WTC11 (cell line): ENCODE results near the gene NFATC3. TPM values are rescaled to one million over a fixed set of nuclear protein-coding genes. Genes with fewer than 3 reads are reported as not detected.

ENCODE experiments used
- ATAC-seq: fragments of 200-7000 bp; cut with Tn5 transposase; 2 replicates; pipeline ENCODE4 v1.10.0; 2021; ENCODE audit warnings: mild to moderate bottlenecking, moderate library complexity
- CTCF ChIA-PET: fragments of 300-600 bp; sonication (Branson Sonifier 250); formaldehyde crosslinking; loops from one replicate; lab custom pipeline; 2021; ENCODE audit warnings: antibody characterized with exemption; lab: Charles Lee
- POLR2A ChIA-PET: fragments of 350-600 bp; sonication (Branson Sonifier 250); formaldehyde crosslinking; loops from one replicate; lab custom pipeline; 2021; ENCODE audit warnings: antibody characterized with exemption; lab: Charles Lee
- DNase-seq: peaks from one replicate; pipeline ENCODE4 v3.0.0; 2021; ENCODE audit warnings: low spot score
- H3K27ac Mint-ChIP-seq: 2 replicates; pipeline ENCODE4 v1.8.0; 2021; ENCODE audit warnings: mixed read lengths
- H3K27me3 Mint-ChIP-seq: 2 replicates; pipeline ENCODE4 v1.8.0; 2021; ENCODE audit warnings: low read depth, mild to moderate bottlenecking, moderate library complexity, mixed read lengths
- H3K36me3 Mint-ChIP-seq: 2 replicates; pipeline ENCODE4 v1.8.0; 2021; ENCODE audit warnings: mixed read lengths
- H3K4me1 Mint-ChIP-seq: 2 replicates; pipeline ENCODE4 v1.8.0; 2022; ENCODE audit warnings: mixed read lengths
- H3K4me3 Mint-ChIP-seq: 2 replicates; pipeline ENCODE4 v1.8.0; 2021; ENCODE audit warnings: mild to moderate bottlenecking, moderate library complexity, mixed read lengths
- H3K9me3 Mint-ChIP-seq: 2 replicates; pipeline ENCODE4 v1.8.0; 2021; ENCODE audit warnings: mixed read lengths
- CREM ChIP-seq: sonication (generic); formaldehyde crosslinking; IDR thresholded peaks from 2 replicates; pipeline ENCODE4 v1.8.1; 2022; ENCODE audit warnings: mild to moderate bottlenecking, missing genetic modification reagents, moderate library complexity
- EMX1 ChIP-seq: fragments of 250-450 bp; sonication (Bioruptor Pico); IDR thresholded peaks from 2 replicates; pipeline ENCODE4 v1.8.0; 2021; ENCODE audit warnings: mild to moderate bottlenecking
- ERG ChIP-seq: fragments of 250-450 bp; sonication (Bioruptor Pico); IDR thresholded peaks from 2 replicates; pipeline ENCODE4 v1.8.0; 2021; ENCODE audit warnings: mild to moderate bottlenecking
- GRHL2 ChIP-seq: fragments of 250-450 bp; sonication (Bioruptor Pico); IDR thresholded peaks from 2 replicates; pipeline ENCODE4 v1.8.0; 2022; ENCODE audit warnings: mild to moderate bottlenecking, moderate library complexity; ENCODE audit not compliant: insufficient replicate concordance, severe bottlenecking
- HMGXB4 ChIP-seq: sonication (generic); formaldehyde crosslinking; IDR thresholded peaks from 2 replicates; pipeline ENCODE4 v1.8.1; 2023; ENCODE audit warnings: mild to moderate bottlenecking, moderate library complexity, missing genetic modification reagents
- JUN ChIP-seq: sonication (generic); formaldehyde crosslinking; IDR thresholded peaks from 2 replicates; pipeline ENCODE4 v1.8.0; 2023; ENCODE audit warnings: mild to moderate bottlenecking, missing genetic modification reagents
- MLX ChIP-seq: sonication (generic); formaldehyde crosslinking; IDR thresholded peaks from 2 replicates; pipeline ENCODE4 v1.8.1; 2023; ENCODE audit warnings: mild to moderate bottlenecking, missing genetic modification reagents, moderate library complexity
- MXD4 ChIP-seq: fragments of 250-450 bp; sonication (Bioruptor Pico); IDR thresholded peaks from 2 replicates; pipeline ENCODE4 v1.8.0; 2021; ENCODE audit warnings: mild to moderate bottlenecking, moderate library complexity, borderline replicate concordance
- NFYB ChIP-seq: sonication (generic); formaldehyde crosslinking; conservative IDR thresholded peaks from 2 replicates; pipeline ENCODE4 v1.8.0; 2022; ENCODE audit warnings: low read depth, missing genetic modification reagents
- PRRX2 ChIP-seq: fragments of 250-450 bp; sonication (Bioruptor Pico); IDR thresholded peaks from 2 replicates; pipeline ENCODE4 v1.8.0; 2021; ENCODE audit warnings: mild to moderate bottlenecking
- ZNF532 ChIP-seq: fragments of 250-450 bp; sonication (Bioruptor Pico); IDR thresholded peaks from 2 replicates; pipeline ENCODE4 v1.9.0; 2021; ENCODE audit warnings: mild to moderate bottlenecking, borderline replicate concordance
- total RNA-seq: library from RNA; stranded (reverse); gene quantifications from 3 replicates; pipeline ENCODE4 v1.2.3, GENCODE V29; 2021

NFATC3 gene
- total RNA-seq, 1 experiment from 2014 or later: 34.6 TPM

GRCh38 chr16:68147444-68147843 lies 62.3 kb downstream of the NFATC3 start (continued):
- TF ChIP-seq HMGXB4 (CRISPR knock-in tag): no peak
- no peak for TF ChIP-seq ZNF532 (CRISPR knock-in tag)
- TF ChIP-seq, all 79 proteins: peak for 0

- TF ChIP-seq JUN (no peak), GRHL2 (CRISPR knock-in tag) (no peak), CREM (CRISPR knock-in tag) (no peak), EMX1 (CRISPR knock-in tag) (no peak), ZNF532 (CRISPR knock-in tag) (no peak), NFYB (CRISPR knock-in tag) (no peak), PRRX2 (no peak), MXD4 (CRISPR knock-in tag) (no peak), ERG (CRISPR knock-in tag) (no peak), MLX (no peak)
Observed at GRCh38 chr16:68149596-68149995, 64.4 kb downstream of the NFATC3 start.

More at GRCh38 chr16:68149596-68149995, 64.4 kb downstream of the NFATC3 start:
- no peak for DNase-seq
- ChIA-PET POLR2A (no interaction called here), CTCF (interaction anchor here (3.3 kb wide), 1 partner anchor 56 kb away, joined by 7 read pairs; no protein-coding TSS in a partner anchor)
- ATAC-seq: no peak
- no peaks in the 10 kb centered on the region for H3K36me3 Mint-ChIP-seq
- H3K4me3 Mint-ChIP-seq: no peak overlapping the region
- no peaks in the 10 kb centered on the region for H3K9me3 Mint-ChIP-seq
- H3K27ac Mint-ChIP-seq: no peak overlapping the region
- no peaks in the 10 kb centered on the region for H3K4me1 Mint-ChIP-seq
- H3K27me3 Mint-ChIP-seq: no peaks in the 10 kb centered on the region
